ENCODE data around the gene TPO. TPM values are rescaled to one million over a fixed set of nuclear protein-coding genes. Genes with fewer than 3 reads are reported as not detected.
A peak's percentile ranks its signal among the peaks of the same experiment; 100 is the strongest.
"Not testable (repeated sequence)": the region's sequence is repeated elsewhere in the genome, so short reads cannot be mapped to it uniquely, and the experiment has no call there.

TPO gene
- polyA plus RNA-seq, 1 donor from 2014 or later, result not detected

DNA sequence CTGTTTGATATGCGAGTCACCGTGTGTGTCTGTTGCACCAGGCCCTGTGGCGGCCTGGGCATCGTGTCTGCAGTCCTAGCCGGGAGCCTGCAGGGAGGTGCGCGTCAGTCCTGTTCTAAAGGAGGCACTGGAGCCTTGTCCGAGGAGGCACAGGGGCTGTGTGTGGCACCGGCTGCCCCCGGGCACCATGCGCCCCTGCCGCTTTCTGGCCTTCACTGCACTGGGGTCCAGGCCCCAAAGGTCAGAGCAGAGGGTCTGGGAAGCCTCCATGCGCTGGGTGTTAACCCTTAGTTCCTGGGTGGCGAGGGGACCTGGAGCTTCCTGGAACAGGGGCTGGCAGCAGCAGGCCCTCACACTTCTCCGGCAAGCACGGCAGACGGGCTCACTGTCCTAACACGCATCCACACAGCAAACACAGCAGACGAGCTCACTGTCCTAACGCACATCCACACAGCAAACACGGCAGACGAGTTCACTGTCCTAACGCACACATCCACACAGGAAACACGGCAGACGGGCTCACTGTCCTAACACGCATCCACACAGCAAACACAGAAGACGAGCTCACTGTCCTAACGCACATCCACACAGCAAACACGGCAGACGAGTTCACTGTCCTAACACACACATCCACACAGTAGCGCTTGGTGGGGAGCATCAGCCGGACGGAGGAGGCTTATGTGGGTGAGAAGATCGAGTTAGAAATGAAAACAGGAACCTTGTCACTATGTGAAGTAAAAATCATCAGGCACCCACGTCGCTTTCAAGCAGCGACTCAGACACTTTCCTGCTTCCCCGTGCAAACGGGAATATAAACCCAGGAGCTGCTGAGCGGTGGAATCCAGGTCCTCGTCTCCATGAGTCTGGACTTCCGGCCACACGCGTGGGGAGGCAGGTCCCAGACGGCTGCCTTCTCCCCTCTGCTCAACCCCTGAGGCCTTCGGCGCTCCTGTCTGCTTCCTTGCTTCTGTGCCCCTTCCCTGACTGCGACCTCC is 65.3 kb downstream of the TPO start:
- Mint-ChIP-seq H3K4me1 (no peaks in the 10 kb centered on the region), H3K27me3 (peaks cover 3% of the 10 kb centered on the region), H3K36me3 (no peaks in the 10 kb centered on the region), H3K4me3 (no peak overlapping the region), H3K9me3 (peaks cover 0 to 3% (median 0%) of the 10 kb centered on the region in 3 donors), H3K27ac (no peak overlapping the region)

DNA sequence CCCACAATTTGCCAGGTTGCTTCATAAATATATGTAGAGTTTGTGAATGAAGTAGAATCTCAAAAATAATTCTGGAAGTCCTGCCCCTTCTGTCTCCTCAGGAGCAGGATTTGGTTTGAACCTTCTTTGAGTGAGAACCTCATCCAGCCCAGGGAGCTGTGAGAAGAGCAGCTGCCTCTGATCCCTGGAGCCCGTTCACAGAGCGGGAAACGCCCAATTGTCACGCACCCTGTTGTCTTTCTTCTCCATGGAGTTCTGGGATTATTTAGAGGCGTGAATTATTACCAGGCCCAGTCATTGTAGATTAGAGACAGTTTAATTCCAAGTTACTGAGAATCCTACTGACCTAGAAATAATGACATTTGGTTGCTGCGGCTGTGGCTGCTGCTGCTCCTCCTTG is 66.1 kb downstream of the TPO start:
- Mint-ChIP-seq H3K9me3 (peaks cover 0 to 3% (median 0%) of the 10 kb centered on the region in 3 donors), H3K4me1 (no peaks in the 10 kb centered on the region), H3K36me3 (no peaks in the 10 kb centered on the region), H3K4me3 (no peak overlapping the region), H3K27ac (no peak overlapping the region), H3K27me3 (peaks cover 3% of the 10 kb centered on the region)

DNA sequence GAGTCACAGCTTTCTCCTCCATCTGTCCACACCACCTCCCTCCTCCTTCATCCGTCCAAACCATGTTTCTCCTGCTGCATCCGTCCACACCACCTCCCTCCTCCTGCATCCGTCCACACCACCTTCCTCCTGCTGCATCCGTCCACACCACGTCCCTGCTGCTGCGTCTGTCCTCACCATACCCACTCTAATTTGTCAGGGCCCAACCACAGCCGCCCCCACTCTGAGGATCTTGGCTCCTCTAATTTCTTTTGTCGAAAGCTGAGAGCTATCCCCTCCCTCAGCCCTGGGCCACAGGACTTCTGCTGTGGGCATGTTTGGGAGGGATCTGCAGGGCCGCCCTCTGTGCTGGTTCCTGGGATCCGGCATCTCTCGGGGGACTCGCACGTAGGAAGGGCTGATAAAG is 67.4 kb downstream of the TPO start:
- Mint-ChIP-seq H3K4me3 (no peak overlapping the region), H3K9me3 (peaks cover 0 to 5% (median 0%) of the 10 kb centered on the region in 3 donors), H3K27me3 (peaks cover 2% of the 10 kb centered on the region), H3K4me1 (no peaks in the 10 kb centered on the region), H3K36me3 (no peaks in the 10 kb centered on the region), H3K27ac (no peak overlapping the region)

DNA sequence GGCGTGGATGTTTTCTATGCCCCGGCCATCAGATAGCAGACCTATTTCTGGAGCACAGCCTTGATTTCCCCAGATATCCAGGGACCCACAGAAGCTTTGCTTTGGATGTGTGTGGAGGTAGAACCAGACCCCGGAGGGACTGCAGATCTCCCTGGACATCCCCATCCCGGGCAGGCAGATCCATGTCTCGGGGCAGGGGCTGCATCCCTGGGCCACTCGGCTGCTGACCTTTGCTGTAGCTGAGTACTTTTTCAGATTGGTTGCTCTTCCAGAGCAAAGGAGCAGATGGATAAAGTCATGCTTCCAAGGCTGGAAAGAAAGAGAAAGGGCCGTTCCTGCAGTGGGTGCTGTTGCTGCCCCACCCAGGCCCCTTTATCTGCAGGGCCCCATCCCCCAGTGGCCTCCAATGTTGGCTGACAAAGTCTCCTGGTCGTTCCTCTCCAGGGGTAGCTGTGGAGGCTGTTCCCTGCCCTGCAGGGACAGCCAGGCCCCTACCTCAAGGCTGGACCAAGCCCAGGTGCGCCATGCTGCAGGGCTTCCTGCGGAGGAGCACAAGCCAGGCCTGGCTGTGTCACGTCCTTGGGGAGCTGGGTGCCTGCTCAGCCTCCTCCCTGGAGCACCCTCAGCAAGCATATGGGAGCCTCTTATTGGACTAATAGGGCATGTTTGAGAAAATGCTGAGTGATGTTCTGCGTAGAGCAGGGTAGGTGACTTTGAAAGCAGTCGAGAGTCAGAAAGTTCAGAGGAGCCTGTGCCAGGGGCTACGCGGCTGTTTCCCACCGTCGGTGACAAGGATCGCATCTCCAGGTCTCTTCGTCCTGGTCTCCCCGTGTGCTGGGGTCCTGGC is 68.4 kb downstream of the TPO start:
- H3K4me3 Mint-ChIP-seq, result peak overlapping the region in 1 of 4 donors; percentile 22
- H3K27me3 Mint-ChIP-seq, result peaks cover 2% of the 10 kb centered on the region
- H3K9me3 Mint-ChIP-seq, result peaks cover 0 to 5% (median 0%) of the 10 kb centered on the region in 3 donors
- no peaks in the 10 kb centered on the region for H3K36me3 Mint-ChIP-seq
- no peak overlapping the region for H3K27ac Mint-ChIP-seq
- no peaks in the 10 kb centered on the region for H3K4me1 Mint-ChIP-seq

DNA sequence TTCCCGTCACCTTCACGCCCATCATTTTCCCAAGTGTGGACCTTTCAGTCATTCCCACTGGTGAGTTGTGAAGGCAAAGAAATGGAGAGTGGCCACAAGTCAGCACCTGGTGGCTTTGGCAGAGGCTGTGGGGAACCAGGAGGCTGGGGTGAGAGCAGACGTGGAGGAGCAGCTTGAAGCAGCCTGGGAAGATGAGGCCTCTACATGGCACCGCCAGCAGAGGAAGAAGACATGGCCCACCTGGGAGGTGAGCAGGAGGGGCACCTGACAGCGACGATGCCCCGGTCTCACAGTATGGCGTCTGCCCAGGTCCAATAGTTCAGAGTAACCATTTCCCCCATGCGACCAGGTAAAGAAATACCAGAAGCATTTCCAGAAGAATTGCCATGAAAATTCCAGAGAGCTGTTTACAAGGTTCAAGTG is 69.0 kb downstream of the TPO start:
- no peaks in the 10 kb centered on the region for H3K4me1 Mint-ChIP-seq
- peaks cover 3% of the 10 kb centered on the region for H3K27me3 Mint-ChIP-seq
- no peaks in the 10 kb centered on the region for H3K36me3 Mint-ChIP-seq
- peaks cover 0 to 5% (median 0%) of the 10 kb centered on the region in 3 donors for H3K9me3 Mint-ChIP-seq
- H3K4me3 Mint-ChIP-seq, result no peak overlapping the region
- H3K27ac Mint-ChIP-seq, result no peak overlapping the region

DNA sequence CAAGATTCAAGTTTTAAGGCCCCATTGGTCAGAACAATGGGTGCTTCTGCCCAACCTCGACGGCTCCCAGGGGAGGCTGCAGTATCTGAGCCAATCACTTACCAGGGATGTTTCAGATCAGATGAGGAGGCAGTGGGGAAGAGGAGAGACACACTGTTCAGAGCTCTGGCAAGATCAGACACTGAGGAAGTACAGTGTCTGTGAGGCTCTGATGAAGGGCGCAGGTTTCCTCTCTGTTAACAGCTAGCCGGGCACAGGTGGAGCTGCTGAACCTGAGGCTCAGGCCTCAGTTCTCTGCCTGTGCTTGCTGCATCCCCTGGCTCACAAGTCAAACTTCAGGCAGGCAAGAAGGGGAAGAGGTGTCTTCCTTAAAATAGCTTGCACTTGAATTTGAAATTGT is 69.7 kb downstream of the TPO start:
- Mint-ChIP-seq H3K27me3 (peaks cover 3% of the 10 kb centered on the region), H3K27ac (no peak overlapping the region), H3K9me3 (peaks cover 0 to 3% (median 0%) of the 10 kb centered on the region in 3 donors), H3K36me3 (no peaks in the 10 kb centered on the region), H3K4me1 (no peaks in the 10 kb centered on the region), H3K4me3 (no peak overlapping the region)

DNA sequence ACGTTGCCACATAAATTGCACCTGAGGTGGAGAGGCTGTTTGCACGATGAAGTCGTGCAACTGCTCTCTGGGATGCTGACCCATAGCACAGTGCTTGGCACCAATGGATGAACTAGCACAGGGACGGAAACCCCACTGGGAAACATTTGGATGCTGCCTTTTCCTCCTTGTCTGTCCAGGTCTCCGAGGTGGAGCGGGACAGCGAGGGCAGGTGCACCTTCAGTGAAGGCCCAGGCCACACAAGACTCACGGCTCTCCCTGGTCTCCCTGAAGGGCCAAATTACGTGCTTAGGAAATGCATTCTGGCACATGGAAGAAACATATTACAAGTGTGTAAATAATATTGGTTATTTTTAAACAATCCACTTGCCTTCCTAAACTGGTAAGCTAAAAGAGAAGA is 70.3 kb downstream of the TPO start:
- peaks cover 3% of the 10 kb centered on the region for H3K27me3 Mint-ChIP-seq
- H3K4me3 Mint-ChIP-seq, result no peak overlapping the region
- H3K27ac Mint-ChIP-seq, result no peak overlapping the region
- H3K4me1 Mint-ChIP-seq, result no peaks in the 10 kb centered on the region
- no peaks in the 10 kb centered on the region for H3K36me3 Mint-ChIP-seq
- peaks cover 0 to 1% (median 0%) of the 10 kb centered on the region in 3 donors for H3K9me3 Mint-ChIP-seq

DNA sequence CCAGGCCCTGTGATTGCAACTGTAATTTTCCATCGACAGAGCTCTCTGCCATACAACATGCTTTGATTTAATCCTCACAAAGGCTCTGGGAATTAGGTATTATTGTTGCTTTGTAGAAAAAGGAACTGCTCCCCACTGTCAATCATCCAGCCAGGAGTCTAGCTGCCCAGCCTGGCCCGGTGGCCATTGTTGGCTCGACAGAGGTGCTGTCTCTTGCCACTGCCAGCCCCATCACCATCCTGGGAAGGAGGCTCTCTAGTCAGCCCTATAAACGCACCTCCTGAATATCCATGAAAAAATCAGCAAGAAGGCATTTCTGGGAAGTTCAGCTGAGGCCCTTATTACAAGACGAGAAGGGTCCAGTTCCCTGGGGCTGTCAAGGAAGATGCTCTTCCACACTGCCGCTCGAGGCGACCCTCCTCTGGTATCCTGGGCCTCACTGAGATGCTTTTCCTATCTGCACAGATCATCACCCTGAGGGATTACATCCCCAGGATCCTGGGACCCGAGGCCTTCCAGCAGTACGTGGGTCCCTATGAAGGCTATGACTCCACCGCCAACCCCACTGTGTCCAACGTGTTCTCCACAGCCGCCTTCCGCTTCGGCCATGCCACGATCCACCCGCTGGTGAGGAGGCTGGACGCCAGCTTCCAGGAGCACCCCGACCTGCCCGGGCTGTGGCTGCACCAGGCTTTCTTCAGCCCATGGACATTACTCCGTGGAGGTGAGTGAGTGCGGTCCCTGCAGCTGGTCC is 71.0 kb downstream of the TPO start:
- H3K27ac Mint-ChIP-seq, result no peak overlapping the region
- no peak overlapping the region for H3K4me3 Mint-ChIP-seq
- no peaks in the 10 kb centered on the region for H3K4me1 Mint-ChIP-seq
- peaks cover 3% of the 10 kb centered on the region for H3K27me3 Mint-ChIP-seq
- no peaks in the 10 kb centered on the region for H3K36me3 Mint-ChIP-seq
- H3K9me3 Mint-ChIP-seq, result peaks cover 0 to 1% (median 0%) of the 10 kb centered on the region in 3 donors

DNA sequence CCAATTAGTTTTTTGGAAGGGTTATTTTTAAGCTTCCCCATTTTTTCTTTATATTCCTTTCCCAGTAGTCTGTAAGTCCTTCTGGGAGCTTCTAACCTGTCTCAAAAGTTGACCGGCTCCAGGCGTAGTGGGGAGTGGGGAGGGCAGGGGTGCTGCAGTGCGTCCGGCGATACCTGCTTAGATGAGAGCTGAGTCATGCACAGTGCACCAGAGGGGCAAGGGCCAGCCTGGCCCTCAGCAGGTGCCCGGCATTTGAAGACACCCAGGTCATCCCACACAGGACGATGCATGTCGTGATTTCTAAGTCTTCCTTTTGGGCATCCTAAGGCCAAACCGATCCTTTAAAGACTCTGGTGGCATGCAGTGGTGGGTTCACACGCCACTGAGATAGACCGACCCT is 73.4 kb downstream of the TPO start:
- H3K27me3 Mint-ChIP-seq, result peaks cover 1% of the 10 kb centered on the region
- H3K4me1 Mint-ChIP-seq, result no peaks in the 10 kb centered on the region
- peaks cover 0 to 1% (median 0%) of the 10 kb centered on the region in 3 donors for H3K9me3 Mint-ChIP-seq
- H3K36me3 Mint-ChIP-seq, result no peaks in the 10 kb centered on the region
- H3K27ac Mint-ChIP-seq, result no peak overlapping the region
- H3K4me3 Mint-ChIP-seq, result no peak overlapping the region

DNA sequence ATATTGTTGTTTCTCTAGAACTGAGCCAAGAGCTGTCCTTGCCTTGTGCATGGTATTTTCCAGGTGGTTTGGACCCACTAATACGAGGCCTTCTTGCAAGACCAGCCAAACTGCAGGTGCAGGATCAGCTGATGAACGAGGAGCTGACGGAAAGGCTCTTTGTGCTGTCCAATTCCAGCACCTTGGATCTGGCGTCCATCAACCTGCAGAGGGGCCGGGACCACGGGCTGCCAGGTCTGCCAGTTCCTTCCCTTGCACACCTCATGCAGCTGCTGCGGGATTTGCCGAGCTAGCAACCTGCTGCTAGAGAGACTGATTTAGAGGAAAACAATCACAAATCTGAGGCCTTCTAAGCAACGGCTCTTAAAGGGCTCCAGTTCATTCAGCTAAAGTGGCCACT is 74.5 kb downstream of the TPO start:
- H3K9me3 Mint-ChIP-seq, result peaks cover 0 to 1% (median 0%) of the 10 kb centered on the region in 3 donors
- no peaks in the 10 kb centered on the region for H3K36me3 Mint-ChIP-seq

DNA sequence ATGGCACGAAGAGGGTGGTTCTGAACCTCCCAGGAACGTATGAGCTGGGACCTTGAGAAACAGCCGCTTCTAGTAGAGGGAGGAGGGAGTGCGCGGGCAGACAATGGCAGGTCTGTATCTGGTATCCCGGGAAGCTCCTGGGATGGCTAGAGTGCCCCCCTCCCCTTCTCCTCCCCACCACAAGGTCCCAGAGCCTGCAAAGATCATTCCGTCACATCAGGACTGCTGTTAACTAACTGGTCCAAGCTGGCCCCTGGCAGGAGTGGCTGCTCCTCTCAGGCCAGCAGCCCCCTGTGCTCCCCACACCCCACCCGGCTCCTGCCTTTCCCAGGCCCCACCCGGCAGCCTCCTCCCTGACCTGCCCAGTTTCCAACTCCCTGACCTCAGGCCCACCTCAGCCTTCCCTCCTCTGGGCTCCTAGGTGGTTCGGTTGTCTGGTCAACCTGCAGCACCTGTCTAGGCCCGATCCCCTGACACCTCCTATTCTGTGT is 75.0 kb downstream of the TPO start:
- H3K4me1 Mint-ChIP-seq, result no peaks in the 10 kb centered on the region
- H3K9me3 Mint-ChIP-seq, result peaks cover 0 to 1% (median 0%) of the 10 kb centered on the region in 3 donors
- H3K4me3 Mint-ChIP-seq, result no peak overlapping the region
- H3K36me3 Mint-ChIP-seq, result no peaks in the 10 kb centered on the region
- peaks cover 1% of the 10 kb centered on the region for H3K27me3 Mint-ChIP-seq
- peak overlapping the region in 1 of 3 donors; percentile 85 for H3K27ac Mint-ChIP-seq

More for the DNA sequence above, 74.5 kb downstream of the TPO start:
- Mint-ChIP-seq H3K4me3 (no peak overlapping the region), H3K27me3 (peaks cover 1% of the 10 kb centered on the region), H3K27ac (no peak overlapping the region), H3K4me1 (no peaks in the 10 kb centered on the region)

DNA sequence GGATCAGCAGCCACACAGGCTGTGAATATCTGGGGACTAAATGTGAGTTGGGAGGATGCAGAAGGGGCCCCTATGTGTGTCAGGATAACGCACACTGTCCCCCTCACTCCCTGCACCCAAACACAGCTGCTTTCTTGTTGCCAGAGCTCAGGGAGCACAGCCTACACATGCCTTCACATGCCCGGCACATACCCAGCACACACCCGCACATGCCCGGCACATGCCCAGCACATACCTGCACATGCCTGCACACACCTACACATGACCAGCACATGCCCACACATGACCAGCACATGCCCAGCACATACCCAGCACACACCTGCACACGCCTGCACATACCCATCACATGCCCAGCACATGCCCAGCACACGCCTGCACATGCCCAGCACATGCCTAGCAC is 75.6 kb downstream of the TPO start:
- Mint-ChIP-seq H3K36me3 (no peaks in the 10 kb centered on the region), H3K9me3 (peaks cover 0 to 1% (median 0%) of the 10 kb centered on the region in 3 donors), H3K27me3 (peaks cover 1% of the 10 kb centered on the region), H3K27ac (peak overlapping the region in 1 of 3 donors; percentile 85), H3K4me1 (no peaks in the 10 kb centered on the region), H3K4me3 (no peak overlapping the region)

DNA sequence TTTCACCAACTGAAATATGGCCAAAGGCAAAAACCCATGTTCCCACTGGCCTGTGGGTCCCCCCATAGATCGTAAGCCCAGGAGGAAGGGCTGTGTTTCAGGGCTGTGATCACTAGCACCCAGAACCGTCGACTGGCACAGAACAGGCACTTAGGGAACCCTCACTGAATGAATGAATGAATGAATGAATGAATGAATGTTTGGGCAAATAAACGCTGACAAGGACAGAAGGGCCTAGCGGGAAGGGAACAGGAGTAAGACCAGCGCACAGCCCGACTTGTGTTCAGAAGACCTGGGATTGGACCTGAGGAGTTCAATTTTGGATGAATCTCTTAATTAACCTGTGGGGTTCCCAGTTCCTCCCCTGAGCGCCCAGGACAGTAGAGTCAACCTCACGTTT is 76.2 kb downstream of the TPO start:
- H3K4me3 Mint-ChIP-seq, result no peak overlapping the region
- H3K27me3 Mint-ChIP-seq, result peaks cover 1% of the 10 kb centered on the region
- H3K9me3 Mint-ChIP-seq, result peaks cover 0 to 1% (median 0%) of the 10 kb centered on the region in 3 donors
- H3K4me1 Mint-ChIP-seq, result no peaks in the 10 kb centered on the region
- H3K27ac Mint-ChIP-seq, result no peak overlapping the region
- H3K36me3 Mint-ChIP-seq, result no peaks in the 10 kb centered on the region

DNA sequence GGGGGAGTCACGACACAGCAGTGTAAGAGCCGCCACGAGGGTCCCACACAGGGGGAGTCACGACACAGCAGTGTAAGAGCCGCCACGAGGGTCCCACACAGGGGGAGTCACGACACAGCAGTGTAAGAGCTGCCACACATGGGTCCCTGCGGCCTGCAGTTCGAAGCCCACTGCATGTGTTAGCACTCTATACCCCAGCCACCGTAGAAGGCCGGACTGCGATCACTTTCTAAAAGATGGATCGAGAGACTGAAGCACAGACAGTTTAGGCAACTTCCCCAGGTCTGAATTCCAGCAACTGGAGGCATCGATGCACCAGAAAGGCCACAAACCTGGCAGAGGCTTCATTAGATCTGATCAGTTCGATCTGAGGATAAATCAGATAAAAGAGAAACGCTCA is 77.1 kb downstream of the TPO start:
- not testable (repeated sequence) for H3K36me3 Mint-ChIP-seq, H3K9me3 Mint-ChIP-seq, H3K27me3 Mint-ChIP-seq, H3K4me1 Mint-ChIP-seq, H3K4me3 Mint-ChIP-seq, H3K27ac Mint-ChIP-seq

Measured in IgD-negative memory B cell (primary cell).